ENCODE data around the gene PRR29.

- no peak for TF ChIP-seq CTCF (IDR thresholded peaks at IDR 0.05)
- no peak for TF ChIP-seq POLR2A (IDR thresholded peaks at IDR 0.05)
Measured at GRCh38 chr17:63987221-63988126, 10.7 kb upstream of the PRR29 start.
